GM12864 (cell line): ENCODE data around the gene SPATA4.

Experiments used
- DNase-seq: peaks from one replicate; pipeline ENCODE4 v3.0.0-alpha.2; 2011; ENCODE audit warnings: low read depth
- H3K4me3 ChIP-seq: 2 replicates; pipeline ENCODE4 v1.5.1; 2011; ENCODE audit warnings: mild to moderate bottlenecking, low read depth, low read length, control low read depth
- TF ChIP-seq, protein P1 (sequence below): IDR thresholded peaks from 2 replicates; pipeline ENCODE4 v1.5.1; 2011; ENCODE audit warnings: low read depth, mild to moderate bottlenecking, moderate library complexity, low read length, control low read depth, inconsistent platforms; ENCODE audit errors: missing control alignments

SPATA4 gene

DNA sequence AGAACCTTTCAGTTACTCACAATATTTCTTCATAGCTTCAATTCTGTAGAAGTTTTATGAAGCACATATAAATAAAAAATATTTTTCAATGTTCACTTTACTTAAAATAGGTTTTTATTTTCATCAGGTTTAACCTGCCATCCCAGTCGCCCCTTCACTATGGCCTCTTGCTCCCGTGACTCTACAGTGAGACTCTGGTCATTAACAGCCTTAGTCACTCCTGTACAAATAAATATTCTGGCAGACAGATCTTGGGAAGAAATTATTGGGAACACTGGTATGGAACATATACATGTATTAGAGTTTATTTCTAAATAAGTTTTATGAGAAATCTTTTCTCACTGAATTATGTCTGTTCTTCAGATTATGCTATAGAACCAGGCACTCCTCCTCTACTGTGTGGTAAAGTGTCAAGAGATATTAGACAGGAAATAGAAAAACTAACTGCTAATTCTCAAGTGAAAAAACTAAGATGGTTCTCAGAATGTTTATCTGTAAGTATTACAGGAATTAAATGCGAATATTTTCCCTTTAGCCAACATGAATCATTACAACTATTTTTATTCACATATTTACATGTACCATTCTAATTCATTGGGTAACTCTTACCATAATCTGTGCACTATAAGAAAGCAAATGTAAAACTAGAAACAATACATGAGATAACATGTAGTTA is 45.6 kb downstream of the SPATA4 start:
- DNase-seq = no peak
- TF ChIP-seq, protein P1, sequence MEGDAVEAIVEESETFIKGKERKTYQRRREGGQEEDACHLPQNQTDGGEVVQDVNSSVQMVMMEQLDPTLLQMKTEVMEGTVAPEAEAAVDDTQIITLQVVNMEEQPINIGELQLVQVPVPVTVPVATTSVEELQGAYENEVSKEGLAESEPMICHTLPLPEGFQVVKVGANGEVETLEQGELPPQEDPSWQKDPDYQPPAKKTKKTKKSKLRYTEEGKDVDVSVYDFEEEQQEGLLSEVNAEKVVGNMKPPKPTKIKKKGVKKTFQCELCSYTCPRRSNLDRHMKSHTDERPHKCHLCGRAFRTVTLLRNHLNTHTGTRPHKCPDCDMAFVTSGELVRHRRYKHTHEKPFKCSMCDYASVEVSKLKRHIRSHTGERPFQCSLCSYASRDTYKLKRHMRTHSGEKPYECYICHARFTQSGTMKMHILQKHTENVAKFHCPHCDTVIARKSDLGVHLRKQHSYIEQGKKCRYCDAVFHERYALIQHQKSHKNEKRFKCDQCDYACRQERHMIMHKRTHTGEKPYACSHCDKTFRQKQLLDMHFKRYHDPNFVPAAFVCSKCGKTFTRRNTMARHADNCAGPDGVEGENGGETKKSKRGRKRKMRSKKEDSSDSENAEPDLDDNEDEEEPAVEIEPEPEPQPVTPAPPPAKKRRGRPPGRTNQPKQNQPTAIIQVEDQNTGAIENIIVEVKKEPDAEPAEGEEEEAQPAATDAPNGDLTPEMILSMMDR = no peak
- H3K4me3 ChIP-seq = no peak overlapping the region

DNA sequence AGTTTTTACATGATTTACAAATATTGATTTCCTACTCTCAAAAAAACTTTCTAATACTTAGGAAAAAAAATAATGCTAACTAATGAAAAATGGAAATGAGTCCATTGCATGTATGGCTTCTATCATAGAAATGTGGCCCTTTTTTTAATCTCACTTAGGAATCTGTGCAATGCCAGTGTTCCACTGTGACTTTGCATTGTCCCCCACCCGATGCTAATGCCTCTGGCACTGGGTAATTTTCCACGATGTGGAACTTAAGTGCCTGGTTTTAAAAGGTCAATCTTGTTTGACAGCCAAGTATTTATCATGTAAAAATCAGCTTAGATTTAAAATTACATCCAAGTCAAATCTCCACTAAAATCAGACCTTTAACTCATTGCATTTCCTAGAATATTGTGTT is 53.1 kb downstream of the SPATA4 start:
- TF ChIP-seq, protein P1 = no peak
- no peak for DNase-seq
- H3K4me3 ChIP-seq = no peak overlapping the region

DNA sequence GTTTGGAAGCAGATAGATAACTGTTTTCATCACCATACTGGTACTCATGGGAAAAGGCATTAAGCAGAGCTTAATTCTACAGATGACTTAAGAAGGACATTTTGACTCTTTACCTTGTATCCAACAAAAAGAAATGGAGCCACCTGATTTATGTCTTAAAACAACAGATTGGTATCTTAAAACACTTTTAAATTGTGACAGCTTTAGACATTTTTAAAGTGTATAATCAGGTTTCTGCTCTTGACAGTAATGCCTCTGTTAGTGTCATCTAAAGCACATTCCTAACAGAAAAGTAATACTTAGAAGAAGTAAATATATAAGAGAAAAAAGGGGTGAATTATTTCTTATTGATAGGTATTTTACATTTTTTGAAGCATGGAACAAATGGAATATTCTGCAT is 55.9 kb downstream of the SPATA4 start:
- H3K4me3 ChIP-seq = no peak overlapping the region
- TF ChIP-seq, protein P1 = no peak

DNA sequence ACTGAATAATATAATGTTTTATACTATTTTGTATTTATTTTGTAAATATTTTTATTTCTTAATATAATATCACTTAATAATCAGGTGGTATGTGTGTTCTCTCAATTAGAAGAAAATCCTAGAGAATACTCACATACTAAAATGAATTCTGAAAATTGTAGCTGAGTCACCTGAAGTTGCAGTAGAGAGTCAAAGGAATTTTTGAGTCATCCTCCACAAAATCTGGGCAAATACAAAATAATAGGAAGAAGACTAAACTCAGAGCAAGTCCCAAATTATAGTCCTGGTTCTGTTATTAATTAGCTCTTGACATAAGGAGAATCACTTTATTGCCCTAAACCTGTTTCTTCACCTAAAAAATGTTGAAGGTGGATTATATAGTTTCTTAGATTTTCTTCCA is 57.8 kb downstream of the SPATA4 start:
- H3K4me3 ChIP-seq = no peak overlapping the region
- TF ChIP-seq, protein P1 = no peak
- no peak for DNase-seq

More for the DNA sequence above, 55.9 kb downstream of the SPATA4 start:
- no peak for DNase-seq

DNA sequence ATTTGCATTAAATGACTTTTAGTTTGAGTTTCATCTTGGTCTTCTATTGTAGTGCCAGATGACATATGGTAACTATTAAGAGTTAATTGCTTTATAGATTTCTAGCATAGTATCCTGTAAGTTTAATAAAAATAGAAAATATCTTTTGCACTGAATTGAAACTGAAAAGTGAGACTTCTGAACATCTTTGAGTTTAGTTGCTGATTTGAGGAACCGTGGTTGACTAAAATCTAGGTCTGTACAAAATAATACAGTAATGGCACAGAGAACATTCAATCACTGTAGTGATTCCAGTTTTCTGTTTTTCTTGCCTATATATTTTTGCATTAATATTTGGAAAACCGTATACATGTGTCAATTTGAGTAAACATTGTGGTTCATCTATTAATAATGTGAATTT is 60.7 kb downstream of the SPATA4 start:
- H3K4me3 ChIP-seq = no peak overlapping the region
- TF ChIP-seq, protein P1 = no peak
- no peak for DNase-seq
